SK-N-SH (cell line): ENCODE data around the gene NOTCH1. TPM values are rescaled to one million over a fixed set of nuclear protein-coding genes. Genes with fewer than 3 reads are reported as not detected.

ENCODE experiments used
- CTCF ChIA-PET: fragments of 300-600, 350-600 bp; formaldehyde crosslinking; extraction: SDS; loops from one replicate; lab custom pipeline; 2021; lab: Yijun Ruan, JAX
- POLR2A ChIA-PET: fragments of 350-600 bp; sonication (Branson Sonifier 250); formaldehyde crosslinking; extraction: SDS; loops from one replicate; lab custom pipeline; 2020; ENCODE audit warnings: antibody characterized with exemption, inconsistent platforms; lab: Yijun Ruan, JAX
- DNase-seq: peaks from one replicate; pipeline ENCODE4 v3.0.0; 2012
- H2AFZ ChIP-seq: fragments of 200-600 bp; sonication (generic); 2 replicates; pipeline ENCODE4 v1.8.1; 2016; ENCODE audit warnings: antibody characterized with exemption, mild to moderate bottlenecking, low read depth
- H3F3A ChIP-seq: fragments of 200-600 bp; sonication (generic); replicated peaks from 2 replicates; pipeline ENCODE3; 2016; ENCODE audit warnings: antibody characterized with exemption, mild to moderate bottlenecking; ENCODE audit not compliant: insufficient read depth
- H3K27ac ChIP-seq, 2 experiments: fragments of 200-500 bp in 1 of 2; fragments of 200-600 bp in 1 of 2; sonication (Bioruptor generic) in 1 of 2; sonication (generic), shearing (Covaris generic) in 1 of 2; 2 replicates each; pipeline versions ENCODE4 v1.5.1 to v1.6.1; 2014 to 2016; ENCODE audit warnings: low read depth in 2 of 2, inconsistent platforms in 1 of 2, low read length in 1 of 2, mild to moderate bottlenecking in 1 of 2, mixed read lengths in 1 of 2
- H3K27me3 ChIP-seq: fragments of 200-600 bp; sonication (generic), shearing (Covaris generic); 2 replicates; pipeline ENCODE4 v1.6.1; 2016; ENCODE audit warnings: mixed run types; ENCODE audit not compliant: insufficient read depth
- H3K36me3 ChIP-seq, 2 experiments: fragments of 200-500 bp in 1 of 2; fragments of 200-600 bp in 1 of 2; sonication (Bioruptor generic) in 1 of 2; sonication (generic) in 1 of 2; replicated peaks in 1 of 2; 2 replicates each; pipeline versions ENCODE3 to v1.5.1; 2014 to 2016; ENCODE audit warnings: low read length in 1 of 2, mild to moderate bottlenecking in 1 of 2; ENCODE audit not compliant: insufficient read depth in 2 of 2, control insufficient read depth in 1 of 2
- H3K4me1 ChIP-seq, 2 experiments: fragments of 200-500 bp in 1 of 2; fragments of 200-600 bp in 1 of 2; sonication (Bioruptor generic) in 1 of 2; sonication (generic), shearing (Covaris generic) in 1 of 2; 2 replicates each; pipeline versions ENCODE4 v1.5.1 to v1.6.1; 2014 to 2016; ENCODE audit warnings: low read depth in 1 of 2, low read length in 1 of 2, mixed run types in 1 of 2; ENCODE audit not compliant: insufficient read depth in 2 of 2, control insufficient read depth in 1 of 2
- H3K4me2 ChIP-seq: fragments of 200-600 bp; sonication (generic), shearing (Covaris generic); 2 replicates; pipeline ENCODE4 v1.6.1; 2017; ENCODE audit warnings: mixed run types
- H3K4me3 ChIP-seq, 2 experiments: fragments of 200-500 bp in 1 of 2; fragments of 200-600 bp in 1 of 2; sonication (Bioruptor generic) in 1 of 2; sonication (generic), shearing (Covaris generic) in 1 of 2; 2 replicates each; pipeline versions ENCODE4 v1.5.1 to v1.8.1; 2014 to 2016; ENCODE audit warnings: low read depth in 2 of 2, inconsistent platforms in 1 of 2, low read length in 1 of 2, mild to moderate bottlenecking in 1 of 2, mixed read lengths in 1 of 2, moderate library complexity in 1 of 2
- H3K79me2 ChIP-seq: fragments of 200-600 bp; sonication (generic); 2 replicates; pipeline ENCODE4 v1.8.1; 2017; ENCODE audit warnings: mild to moderate bottlenecking; ENCODE audit not compliant: insufficient read depth
- H3K9ac ChIP-seq: fragments of 200-600 bp; sonication (generic); 2 replicates; pipeline ENCODE4 v1.6.1; 2017; ENCODE audit warnings: mixed run types
- H3K9me2 ChIP-seq: fragments of 200-600 bp; sonication (generic); 2 replicates; pipeline ENCODE4 v1.6.1; 2017; ENCODE audit warnings: mixed run types
- H3K9me3 ChIP-seq: fragments of 200-600 bp; sonication (generic); 2 replicates; pipeline ENCODE4 v1.6.1; 2017; ENCODE audit warnings: mixed run types, mild to moderate bottlenecking, moderate library complexity
- H4K20me1 ChIP-seq: fragments of 200-600 bp; sonication (generic); 2 replicates; pipeline ENCODE4 v1.6.1; 2017; ENCODE audit warnings: mild to moderate bottlenecking, mixed run types; ENCODE audit not compliant: insufficient read depth
- CHD2 ChIP-seq: fragments of 150-350 bp; IDR thresholded peaks from 2 replicates; pipeline ENCODE4 v1.6.1; 2018; ENCODE audit warnings: low read length; ENCODE audit not compliant: partially characterized antibody
- CTCF ChIP-seq: fragments of 200-600 bp; sonication (generic); IDR thresholded peaks from 2 replicates; pipeline ENCODE4 v1.6.1; 2017; ENCODE audit warnings: antibody characterized with exemption, mild to moderate bottlenecking, moderate library complexity
- EZH2phosphoT487 ChIP-seq: fragments of 200-600 bp; sonication (generic); IDR thresholded peaks from 2 replicates; pipeline ENCODE4 v1.6.1; 2017; ENCODE audit warnings: low read depth, mixed run types, mild to moderate bottlenecking, antibody characterized with exemption, moderate library complexity, borderline replicate concordance
- JUND ChIP-seq: IDR thresholded peaks from 2 replicates; pipeline ENCODE4 v1.4.0; 2012
- MEF2A ChIP-seq: IDR thresholded peaks from 2 replicates; pipeline ENCODE4 v1.4.0; 2012; ENCODE audit warnings: low read depth, borderline replicate concordance
- PBX3 ChIP-seq: IDR thresholded peaks from 2 replicates; pipeline ENCODE4; 2012
- RAD21 ChIP-seq: IDR thresholded peaks from 2 replicates; pipeline ENCODE4 v1.6.1; 2012; ENCODE audit warnings: mild to moderate bottlenecking, low read length
- RCOR1 ChIP-seq: fragments of 150-350 bp; IDR thresholded peaks from 2 replicates; pipeline ENCODE4 v1.6.1; 2017; ENCODE audit warnings: antibody characterized with exemption, low read length
- RFX5 ChIP-seq: IDR thresholded peaks from 2 replicates; pipeline ENCODE4 v1.6.1; 2012; ENCODE audit warnings: mild to moderate bottlenecking, improper control_type of control experiment, low read length
- RXRA ChIP-seq: IDR thresholded peaks from 2 replicates; pipeline ENCODE4 v1.4.0; 2012; ENCODE audit warnings: low read depth, mild to moderate bottlenecking, borderline replicate concordance
- SIN3A ChIP-seq: IDR thresholded peaks from 2 replicates; pipeline ENCODE4 v1.6.1; 2012; ENCODE audit warnings: low read depth, mild to moderate bottlenecking, low read length, moderate library complexity, borderline replicate concordance
- SMC3 ChIP-seq: IDR thresholded peaks from 2 replicates; pipeline ENCODE4 v1.6.1; 2012; ENCODE audit warnings: low read depth, low read length, improper control_type of control experiment
- YY1 ChIP-seq: IDR thresholded peaks from 2 replicates; pipeline ENCODE4 v1.4.0; 2012; ENCODE audit warnings: low read depth, mild to moderate bottlenecking
- ZBTB33 ChIP-seq: IDR thresholded peaks from 2 replicates; pipeline ENCODE4 v1.4.0; 2012; ENCODE audit warnings: low read depth, borderline replicate concordance
- WGBS: methylation state at CpG from one replicate; pipeline ENCODE4 v1.1.6; 2017; ENCODE audit warnings: low lambda C conversion rate; 5-methylcytosine and 5-hydroxymethylcytosine counted together
- polyA plus RNA-seq, 3 experiments: library from polyadenylated mRNA; depleted of rRNA; stranded (reverse); fragments of >200 nt; gene quantifications; 2 replicates each; pipeline ENCODE4 v1.2.3, GENCODE V29; 2012

NOTCH1 gene
- polyA plus RNA-seq, 1 of the 3 experiments (the other 2 are of a cell fraction): 6.6 TPM

- TF ChIP-seq ZBTB33: no peak
- TF ChIP-seq MEF2A: no peak
Measured at GRCh38 chr9:136486823-136487620, 58.8 kb downstream of the NOTCH1 start (continued).

GRCh38 chr9:136486131-136486530, 59.7 kb downstream of the NOTCH1 start:
- ChIA-PET POLR2A (interaction anchor here (2.4 kb wide), 1 partner anchor 139 kb away, joined by 8 read pairs; no protein-coding TSS in a partner anchor), CTCF (interaction anchor here (0.6 to 8.2 kb wide), 19 partner anchors 12 to 241 kb away, joined by 3 to 320 read pairs (median 7); no protein-coding TSS in a partner anchor)
- Histone ChIP-seq H3K4me1 (peaks cover 0 to 22% of the 10 kb centered on the region in 2 experiments; a peak in 2 of 4 replicates), H3K79me2 (peaks cover 17% of the 10 kb centered on the region), H2AFZ (no peak overlapping the region), H4K20me1 (peaks cover 9% of the 10 kb centered on the region), H3K9ac (no peak overlapping the region), H3K9me2 (no peaks in the 10 kb centered on the region), H3K36me3 (no peaks in the 10 kb centered on the region), H3K27me3 (no peaks in the 10 kb centered on the region), H3K27ac (no peak overlapping the region), H3F3A (peaks cover 4% of the 10 kb centered on the region), H3K9me3 (no peaks in the 10 kb centered on the region), H3K4me3 (no peak overlapping the region), H3K4me2 (no peak overlapping the region)
- no peak for DNase-seq
- TF ChIP-seq YY1: no peak
- no peak for TF ChIP-seq CHD2
- TF ChIP-seq SIN3A: no peak
- no peak for TF ChIP-seq SMC3
- no peak for TF ChIP-seq EZH2phosphoT487
- TF ChIP-seq RFX5: no peak
- no peak for TF ChIP-seq JUND
- no peak for TF ChIP-seq CTCF
- TF ChIP-seq RAD21: no peak
- no peak for TF ChIP-seq RCOR1
- TF ChIP-seq PBX3: no peak
- TF ChIP-seq RXRA: no peak
- WGBS: 97% methylated on average over 7 of the region's 7 CpGs
